SK-N-SH (cell line): Measurements from ENCODE around the gene TDO2. TPM values are rescaled to one million over a fixed set of nuclear protein-coding genes. Genes with fewer than 3 reads are reported as not detected.

Experiments
- CTCF ChIP-seq: fragments of 200-600 bp; sonication (generic); IDR thresholded peaks from 2 replicates; pipeline ENCODE4 v1.6.1; 2017; ENCODE audit warnings: antibody characterized with exemption, mild to moderate bottlenecking, moderate library complexity
- ELF1 ChIP-seq: IDR thresholded peaks from 2 replicates; pipeline ENCODE4 v1.4.0; 2012
- EP300 ChIP-seq, 2 experiments: IDR thresholded peaks; 2 replicates each; pipeline versions ENCODE4 v1.4.0 to v1.6.1; 2012; ENCODE audit warnings: borderline replicate concordance in 1 of 2, low read depth in 1 of 2, low read length in 1 of 2
- EZH2phosphoT487 ChIP-seq: fragments of 200-600 bp; sonication (generic); IDR thresholded peaks from 2 replicates; pipeline ENCODE4 v1.6.1; 2017; ENCODE audit warnings: low read depth, mixed run types, mild to moderate bottlenecking, antibody characterized with exemption, moderate library complexity, borderline replicate concordance
- MXI1 ChIP-seq: IDR thresholded peaks from 2 replicates; pipeline ENCODE4 v1.6.1; 2012; ENCODE audit warnings: mild to moderate bottlenecking, low read depth, low read length, improper control_type of control experiment
- RAD21 ChIP-seq: IDR thresholded peaks from 2 replicates; pipeline ENCODE4 v1.6.1; 2012; ENCODE audit warnings: mild to moderate bottlenecking, low read length
- RFX5 ChIP-seq: IDR thresholded peaks from 2 replicates; pipeline ENCODE4 v1.6.1; 2012; ENCODE audit warnings: mild to moderate bottlenecking, improper control_type of control experiment, low read length
- SIN3A ChIP-seq: IDR thresholded peaks from 2 replicates; pipeline ENCODE4 v1.6.1; 2012; ENCODE audit warnings: low read depth, mild to moderate bottlenecking, low read length, moderate library complexity, borderline replicate concordance
- polyA plus RNA-seq, 3 experiments: library from polyadenylated mRNA; depleted of rRNA; stranded (reverse); fragments of >200 nt; gene quantifications; 2 replicates each; pipeline ENCODE4 v1.2.3, GENCODE V29; 2012

The TDO2 gene
- polyA plus RNA-seq, 1 of the 3 experiments (the other 2 are of a cell fraction) = not detected

- no peak for TF ChIP-seq CTCF
- TF ChIP-seq ELF1 = no peak
- TF ChIP-seq EZH2phosphoT487 = no peak
- TF ChIP-seq SIN3A = no peak
- no peak for TF ChIP-seq RFX5
- no peak for TF ChIP-seq EP300 (IDR thresholded peaks at IDR 0.05; ENCODE audit: borderline replicate concordance in 1 of 2, low read depth in 1 of 2, low read length in 1 of 2)
- no peak for TF ChIP-seq MXI1
- no peak for TF ChIP-seq RAD21
Observed at GRCh38 chr4:155966731-155967395, 63.4 kb downstream of the TDO2 start (continued).

Other genes with a start within 250 kb of the TDO2 start
- gene GUCY1A1, start 236.8 kb upstream of the TDO2 start, polyA plus RNA-seq (2012; rRNA removed) = 0.03 and 0.18 TPM in 2 replicates
- gene GUCY1B1, start 144.7 kb upstream of the TDO2 start, polyA plus RNA-seq (2012; rRNA removed) = 0.36 and 0.38 TPM in 2 replicates
- gene ASIC5, start 37.4 kb upstream of the TDO2 start, polyA plus RNA-seq (2012; rRNA removed) = not detected in 2 replicates
- gene CTSO, start 50.2 kb downstream of the TDO2 start, polyA plus RNA-seq (2012; rRNA removed) = 3.3 and 4.4 TPM in 2 replicates